HG03175 (cell line): Measurements from ENCODE around the gene TBP.

Experiments
- ATAC-seq: cut with Tn5 transposase; IDR thresholded peaks from one replicate; pipeline ENCODE4 v1.9.1; 2021; ENCODE audit warnings: mild to moderate bottlenecking, moderate library complexity; ENCODE audit not compliant: unreplicated experiment

Gene TBP

GRCh38 chr6:170533792-170534191, 20.4 kb upstream of the TBP start:
- ATAC-seq = no peak

GRCh38 chr6:170535004-170535403, 19.2 kb upstream of the TBP start:
- ATAC-seq = no peak

DNA sequence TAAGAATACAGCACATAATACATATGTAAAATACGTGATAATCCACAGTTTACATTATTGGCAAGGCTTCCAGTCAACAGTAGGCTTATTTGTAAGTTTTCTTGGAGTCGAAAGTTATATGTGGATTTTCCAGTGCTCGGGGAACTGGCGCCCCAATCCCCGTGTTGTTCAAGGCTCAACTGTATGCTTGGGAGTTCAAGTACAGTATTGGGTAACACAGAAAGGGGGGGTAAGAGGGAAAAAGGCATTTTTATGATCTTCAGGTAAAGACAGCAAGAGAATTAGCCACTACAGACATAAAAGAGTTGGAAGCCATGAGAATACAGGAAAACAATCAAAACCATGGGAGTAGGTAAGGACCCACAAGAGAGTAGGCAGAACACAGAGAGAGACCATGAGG, 17.5 kb upstream of the TBP start:
- no peak for ATAC-seq

- no peak for ATAC-seq
Observed at GRCh38 chr6:170537329-170537728, 16.8 kb upstream of the TBP start.

GRCh38 chr6:170542031-170542719, 12.0 kb upstream of the TBP start:
- no peak for ATAC-seq

GRCh38 chr6:170545405-170545804, 8.8 kb upstream of the TBP start:
- no peak for ATAC-seq

- ATAC-seq = peak; percentile 56
Observed at GRCh38 chr6:170552765-170553533, 1.2 kb upstream of the TBP start, which contains the start of gene PSMB1. Gene PSMB1, minus strand, starts transcription at chr6:170553307. Its CDS starts 65 bp downstream, at chr6:170553242.

DNA sequence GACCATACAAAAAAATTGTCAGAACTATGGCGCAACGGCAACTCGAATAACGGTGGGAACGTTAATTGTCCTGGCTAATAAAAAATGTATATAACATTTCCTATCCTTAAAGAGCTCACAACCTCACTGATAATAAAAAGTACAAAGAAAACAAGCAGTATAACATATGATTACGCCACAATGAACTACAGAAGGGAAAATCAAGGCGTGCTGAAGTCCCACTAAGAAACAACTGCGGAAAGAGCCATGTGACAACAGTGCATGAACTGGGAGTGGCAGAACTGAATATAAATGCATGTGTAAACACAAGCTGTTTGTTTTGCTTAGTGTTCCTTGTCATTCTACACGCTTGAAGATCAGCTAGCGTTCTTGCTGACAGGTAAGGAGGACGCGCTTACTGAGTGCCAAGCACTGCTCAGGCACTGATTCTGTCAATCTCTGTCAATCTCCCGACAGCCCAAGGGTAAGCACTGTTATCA, 596 bp upstream of the TBP start:
- peak; percentile 44 for ATAC-seq

GRCh38 chr6:170554796-170555137, 598 bp downstream of the TBP start:
- ATAC-seq = no peak

GRCh38 chr6:170555305-170555704, 1.1 kb downstream of the TBP start:
- ATAC-seq = no peak

GRCh38 chr6:170561555-170561954, 7.4 kb downstream of the TBP start:
- ATAC-seq = no peak

DNA sequence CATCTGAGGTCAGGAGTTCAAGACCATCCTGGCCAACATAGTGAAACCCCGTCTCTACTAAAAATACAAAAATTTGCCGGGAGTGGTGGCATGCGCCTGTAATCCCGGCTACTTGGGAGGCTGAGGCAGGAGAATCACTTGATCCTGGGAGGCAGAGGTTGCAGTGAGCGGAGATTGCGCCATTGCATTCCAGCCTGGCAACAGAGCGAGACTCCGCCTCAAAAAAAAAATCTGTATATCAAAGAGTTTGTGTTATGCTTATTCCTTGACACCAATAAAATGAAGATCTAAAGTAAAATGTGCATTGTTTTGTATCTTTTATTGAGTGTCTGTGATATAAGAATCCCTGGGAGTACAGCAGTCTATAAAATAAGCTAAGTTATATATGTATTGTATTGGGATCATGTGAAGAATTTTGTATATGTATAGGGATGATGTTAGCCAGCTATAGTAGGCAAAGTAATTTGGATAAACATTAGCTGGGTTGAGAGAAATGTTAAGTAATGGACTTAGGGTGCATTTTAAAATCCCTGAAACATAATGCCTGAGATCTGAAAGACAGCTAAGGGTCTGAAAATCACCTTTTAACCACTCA, 10.9 kb downstream of the TBP start:
- no peak for ATAC-seq

- no peak for ATAC-seq
Observed at GRCh38 chr6:170572704-170573466, 18.7 kb downstream of the TBP start.

GRCh38 chr6:170575250-170575649, 21.1 kb downstream of the TBP start:
- no peak for ATAC-seq

- no peak for ATAC-seq
Observed at GRCh38 chr6:170578909-170579308, 24.7 kb downstream of the TBP start.

DNA sequence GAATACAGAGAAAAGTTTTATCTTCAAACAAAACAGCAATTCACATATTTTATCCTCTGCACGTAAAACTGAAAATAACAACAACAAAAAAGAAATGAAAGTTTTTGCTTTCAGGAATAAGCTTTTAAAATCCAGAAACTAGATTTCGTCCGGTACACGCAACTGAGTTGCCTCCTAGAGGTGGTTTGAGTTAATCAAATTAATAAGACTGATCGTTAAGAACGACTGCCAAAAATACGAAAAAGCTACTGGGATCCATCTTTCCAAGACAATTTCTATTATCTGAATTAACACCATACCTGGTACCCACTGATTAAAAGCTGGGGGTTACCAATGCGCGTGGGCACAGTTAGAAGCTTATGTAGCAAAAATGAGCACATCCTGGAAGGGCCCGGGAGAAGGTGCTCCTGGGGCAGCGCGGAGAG, 29.6 kb downstream of the TBP start:
- no peak for ATAC-seq

DNA sequence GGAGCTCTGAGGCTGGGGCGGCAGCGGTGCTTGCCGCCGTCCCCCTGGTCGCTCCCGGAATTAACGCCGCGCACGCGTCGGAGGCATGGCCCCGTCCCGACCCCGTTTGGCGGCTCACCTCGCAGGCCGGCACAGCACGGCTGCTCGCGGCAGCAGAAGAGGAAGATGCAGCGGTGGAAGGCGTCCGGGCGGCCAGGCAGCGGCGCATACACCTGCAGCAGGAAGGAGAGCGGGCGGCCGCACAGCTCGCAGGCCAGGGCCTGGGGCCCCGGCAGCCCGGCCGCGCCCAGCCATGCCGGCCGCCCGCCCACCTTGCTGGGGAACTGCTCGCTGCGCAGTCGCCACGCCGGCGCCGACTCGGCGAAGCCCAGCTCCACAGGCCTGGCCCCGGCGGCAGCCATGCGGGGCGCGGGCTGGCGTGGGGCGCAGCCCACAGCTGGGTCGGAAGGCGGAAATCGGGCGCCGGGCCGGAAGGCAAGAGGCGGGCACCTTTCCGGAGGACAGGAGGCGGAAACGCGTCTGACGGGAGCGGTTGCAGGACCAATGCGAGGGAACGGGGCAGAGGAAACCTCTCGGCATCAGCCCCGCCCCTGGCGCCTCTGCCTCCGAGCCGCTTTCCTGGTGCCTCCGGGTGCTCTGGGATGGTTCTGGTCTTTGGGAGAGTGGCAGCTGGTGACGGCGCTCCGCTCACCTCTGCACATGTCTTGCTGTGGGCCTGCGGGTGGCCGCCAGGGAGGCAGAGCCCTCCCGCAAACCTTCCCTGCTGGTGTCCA, 30.2 kb downstream of the TBP start, which contains the start of gene PDCD2:
PDCD2 (minus strand) TSS at position 457 of the 773 bp plus-strand sequence; CDS start at position 401, 56 bp downstream.
- ATAC-seq = peak; percentile 98

GRCh38 chr6:170584954-170585498, 30.9 kb downstream of the TBP start:
- ATAC-seq = peak; percentile 35

- no peak for ATAC-seq
Observed at GRCh38 chr6:170590725-170591124, 36.6 kb downstream of the TBP start.

DNA sequence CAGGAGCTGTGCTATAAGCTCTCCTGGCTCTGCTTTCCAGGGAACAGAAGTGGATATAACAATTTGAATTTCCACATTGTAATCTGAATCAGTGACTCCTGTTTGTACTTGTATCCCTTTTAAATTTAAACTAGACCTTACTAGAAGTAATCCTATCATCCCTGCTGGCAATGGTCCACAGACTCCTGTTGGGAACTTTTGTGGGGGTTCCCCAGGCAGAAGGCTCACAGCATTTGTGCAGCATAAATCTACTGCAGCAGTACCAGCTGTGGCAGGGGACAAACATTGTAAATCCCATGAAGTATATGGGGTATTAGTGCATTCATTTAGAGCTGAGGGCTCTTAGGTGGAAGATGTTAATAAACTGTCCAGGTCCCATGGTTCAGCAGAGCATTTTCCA, 42.3 kb downstream of the TBP start:
- ATAC-seq = no peak
